GM13976 (cell line): ENCODE measurements around the gene CIB1.

Source experiments
- DNase-seq: peaks from one replicate; pipeline ENCODE4 v3.0.0; 2012; ENCODE audit warnings: low spot score
- CTCF ChIP-seq: IDR thresholded peaks from 2 replicates; pipeline ENCODE4 v1.5.1; 2012; ENCODE audit warnings: borderline replicate concordance, mild to moderate bottlenecking; ENCODE audit not compliant: insufficient read depth; ENCODE audit errors: extremely low read depth, missing control alignments, control extremely low read depth
- in situ Hi-C: fragments of 300-500 bp; cut with MboI; formaldehyde crosslinking; loops from one replicate; pipeline ENCODE4 v1.12.0; 2022; ENCODE audit warnings: low sequenced_read_pairs, mixed read lengths, inconsistent platforms; ENCODE audit not compliant: unreplicated experiment

CIB1 gene

GRCh38 chr15:90192961-90193786 lies 40.6 kb downstream of the CIB1 start:
- in situ Hi-C loops: no loop called here
- no peak for DNase-seq
- no peak for TF ChIP-seq CTCF

- no peak for TF ChIP-seq CTCF
- peak; percentile 56 for DNase-seq
- in situ Hi-C loops: no loop called here
Measured at GRCh38 chr15:90191794-90192509, 41.8 kb downstream of the CIB1 start.

- in situ Hi-C loops: no loop called here
- no peak for DNase-seq
- TF ChIP-seq CTCF: no peak
Measured at GRCh38 chr15:90191344-90191687, 42.4 kb downstream of the CIB1 start.

- peak; percentile 51 for DNase-seq
- in situ Hi-C loops: no loop called here
- no peak for TF ChIP-seq CTCF
Measured at GRCh38 chr15:90190606-90191343, 43.0 kb downstream of the CIB1 start.

- TF ChIP-seq CTCF: no peak
- in situ Hi-C loops: no loop called here
- no peak for DNase-seq
Measured at GRCh38 chr15:90189781-90190467, 43.8 kb downstream of the CIB1 start.
